AG09319 (cell line): ENCODE measurements around the gene RRBP1.

Experiments used
- DNase-seq: peaks from one replicate; pipeline ENCODE4 v3.0.0-alpha.2; 2010; ENCODE audit warnings: low read depth; ENCODE audit errors: extremely low read depth
- CTCF ChIP-seq: IDR thresholded peaks from 2 replicates; pipeline ENCODE4 v1.5.1; 2011; ENCODE audit warnings: low read depth, mild to moderate bottlenecking, inconsistent platforms, low read length, moderate library complexity

Gene RRBP1

GRCh38 chr20:17590245-17590644 is 91.8 kb downstream of the RRBP1 start:
- DNase-seq: no peak
- TF ChIP-seq CTCF: no peak

- no peak for DNase-seq
- no peak for TF ChIP-seq CTCF
Observed at GRCh38 chr20:17589161-17589834, 92.7 kb downstream of the RRBP1 start.

GRCh38 chr20:17587824-17588223 is 94.2 kb downstream of the RRBP1 start:
- DNase-seq: no peak
- TF ChIP-seq CTCF: no peak

GRCh38 chr20:17587148-17587547 is 94.9 kb downstream of the RRBP1 start:
- no peak for DNase-seq

GRCh38 chr20:17586250-17586649 is 95.8 kb downstream of the RRBP1 start:
- DNase-seq: no peak
- no peak for TF ChIP-seq CTCF

More at GRCh38 chr20:17587148-17587547, 94.9 kb downstream of the RRBP1 start:
- no peak for TF ChIP-seq CTCF

- TF ChIP-seq CTCF: no peak
- DNase-seq: no peak
Observed at GRCh38 chr20:17584689-17585088, 97.4 kb downstream of the RRBP1 start.

- no peak for TF ChIP-seq CTCF
Observed at GRCh38 chr20:17583126-17583525, 98.9 kb downstream of the RRBP1 start.

More at GRCh38 chr20:17583126-17583525, 98.9 kb downstream of the RRBP1 start:
- DNase-seq: no peak
